Glutamatergic neuron (in vitro differentiated cells): ENCODE results near the gene UCN2. TPM values are rescaled to one million over a fixed set of nuclear protein-coding genes. Genes with fewer than 3 reads are reported as not detected.

ENCODE experiments used
- DNase-seq: peaks from one replicate; pipeline ENCODE4 v3.0.0; 2022
- H3K27ac Mint-ChIP-seq: one replicate; pipeline ENCODE4 v1.8.0; 2020; ENCODE audit warnings: mild to moderate bottlenecking, mixed read lengths, inconsistent platforms; ENCODE audit not compliant: unreplicated experiment
- H3K27me3 Mint-ChIP-seq: one replicate; pipeline ENCODE4 v1.8.0; 2020; ENCODE audit warnings: mild to moderate bottlenecking, moderate library complexity, mixed read lengths, inconsistent platforms; ENCODE audit not compliant: unreplicated experiment
- H3K36me3 Mint-ChIP-seq: one replicate; pipeline ENCODE4 v1.8.0; 2020; ENCODE audit warnings: mild to moderate bottlenecking, mixed read lengths, inconsistent platforms; ENCODE audit not compliant: unreplicated experiment
- H3K4me1 Mint-ChIP-seq: one replicate; pipeline ENCODE4 v1.8.0; 2020; ENCODE audit warnings: mild to moderate bottlenecking, low read depth, mixed read lengths, inconsistent platforms; ENCODE audit not compliant: unreplicated experiment
- H3K4me3 Mint-ChIP-seq: one replicate; pipeline ENCODE4 v1.8.0; 2020; ENCODE audit warnings: mild to moderate bottlenecking, mixed read lengths, inconsistent platforms; ENCODE audit not compliant: unreplicated experiment
- H3K9me3 Mint-ChIP-seq: one replicate; pipeline ENCODE4 v1.8.0; 2020; ENCODE audit warnings: mild to moderate bottlenecking, moderate library complexity, mixed read lengths, inconsistent platforms; ENCODE audit not compliant: unreplicated experiment
- CTCF ChIP-seq: fragments of 200-600 bp; sonication (generic); IDR thresholded peaks from one replicate; pipeline ENCODE4 v1.5.0; 2021; ENCODE audit not compliant: partially characterized antibody, unreplicated experiment
- total RNA-seq: library from RNA; stranded (reverse); fragmentation: NEBNext Ultra II Directional; extraction: Animal tissue kit (Norgen Biotek cat#: 25700); gene quantifications from one replicate; pipeline ENCODE4 v1.2.1, GENCODE V29; 2021; ENCODE audit not compliant: unreplicated experiment

Gene UCN2
- total RNA-seq, 1 donor from 2014 or later = 4.3 TPM

- H3K4me3 Mint-ChIP-seq = no peak overlapping the region
- no peak for TF ChIP-seq CTCF
- peaks cover 5% of the 10 kb centered on the region for H3K36me3 Mint-ChIP-seq
- H3K4me1 Mint-ChIP-seq = peaks cover 12% of the 10 kb centered on the region
- H3K9me3 Mint-ChIP-seq = peaks cover 10% of the 10 kb centered on the region
- peak; percentile 48 for DNase-seq
- H3K27ac Mint-ChIP-seq = no peak overlapping the region
- peaks cover 16% of the 10 kb centered on the region for H3K27me3 Mint-ChIP-seq
Measured at GRCh38 chr3:48595526-48596121, 32.0 kb upstream of the UCN2 start.

DNA sequence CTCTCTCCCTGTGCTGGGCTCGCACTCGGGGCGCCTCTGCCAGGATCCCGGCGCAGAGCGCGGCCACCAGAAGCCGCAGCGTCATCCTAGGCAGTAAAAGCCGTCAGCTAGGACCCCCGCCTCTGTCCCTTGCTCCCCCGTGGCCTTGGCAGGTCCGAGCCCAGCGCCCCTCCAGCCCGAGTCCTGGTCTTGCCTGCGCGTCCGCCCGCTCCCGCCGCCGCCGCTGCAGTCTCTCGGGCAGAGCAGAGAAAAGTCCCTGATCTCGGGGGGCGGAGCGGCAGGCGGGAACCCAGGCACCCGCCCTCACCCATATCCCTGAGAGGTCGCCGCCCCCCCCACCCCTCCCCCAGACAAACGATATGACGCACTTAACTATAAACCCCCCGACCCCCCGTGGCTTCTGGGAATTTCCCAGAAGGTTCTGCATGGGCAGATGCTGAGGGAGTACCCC, 31.5 kb upstream of the UCN2 start, which contains the start of gene COL7A1:
TSS of gene COL7A1 (minus strand) at position 255 of the 451 bp plus-strand sequence. CDS start at position 85, 170 bp downstream.
- no peak within 1 kb of the TSS for H3K27ac Mint-ChIP-seq
- DNase-seq = no peak
- peaks cover 5% of the 10 kb centered on the region for H3K36me3 Mint-ChIP-seq
- no peak for TF ChIP-seq CTCF
- H3K4me1 Mint-ChIP-seq = peaks cover 12% of the 10 kb centered on the region
- H3K4me3 Mint-ChIP-seq = no peak within 1 kb of the TSS
- peaks cover 16% of the 10 kb centered on the region for H3K27me3 Mint-ChIP-seq
- H3K9me3 Mint-ChIP-seq = peaks cover 10% of the 10 kb centered on the region

DNA sequence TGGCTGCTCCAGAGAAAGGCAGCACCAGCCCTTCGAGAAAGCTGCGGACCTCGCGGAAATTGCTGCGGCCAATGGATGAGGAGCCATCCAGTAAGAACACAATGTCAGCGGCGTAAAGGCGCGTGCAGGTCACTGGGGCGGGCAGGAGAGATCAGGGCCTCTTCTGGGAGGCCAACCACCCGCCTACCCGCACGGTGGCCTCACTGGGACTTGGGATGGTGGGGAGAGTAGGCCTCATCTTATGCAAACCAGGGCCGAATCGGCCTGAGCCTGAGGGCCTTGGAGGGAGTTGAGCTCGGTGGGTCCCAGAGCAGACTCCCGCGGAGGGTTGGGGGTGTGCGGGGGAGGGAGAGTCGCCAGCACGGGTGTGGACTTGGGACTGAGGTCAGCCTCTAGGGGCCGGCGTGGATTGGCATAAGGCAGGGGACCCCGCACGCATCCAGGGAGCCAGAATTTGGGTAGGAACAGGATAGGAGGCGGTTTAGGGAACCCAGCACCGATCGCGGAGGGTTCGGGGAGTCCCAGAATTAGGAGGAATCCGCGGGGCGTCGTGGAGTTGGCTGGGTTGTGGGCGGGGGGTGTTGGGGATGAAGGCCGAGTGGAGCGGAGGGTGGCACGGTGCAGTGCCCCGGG, 31.0 kb upstream of the UCN2 start:
- Mint-ChIP-seq H3K27ac (no peak overlapping the region), H3K4me3 (no peak overlapping the region), H3K9me3 (peaks cover 13% of the 10 kb centered on the region), H3K4me1 (peaks cover 12% of the 10 kb centered on the region), H3K36me3 (peaks cover 5% of the 10 kb centered on the region), H3K27me3 (peaks cover 16% of the 10 kb centered on the region)
- TF ChIP-seq CTCF = no peak
- DNase-seq = peak; percentile 24

DNA sequence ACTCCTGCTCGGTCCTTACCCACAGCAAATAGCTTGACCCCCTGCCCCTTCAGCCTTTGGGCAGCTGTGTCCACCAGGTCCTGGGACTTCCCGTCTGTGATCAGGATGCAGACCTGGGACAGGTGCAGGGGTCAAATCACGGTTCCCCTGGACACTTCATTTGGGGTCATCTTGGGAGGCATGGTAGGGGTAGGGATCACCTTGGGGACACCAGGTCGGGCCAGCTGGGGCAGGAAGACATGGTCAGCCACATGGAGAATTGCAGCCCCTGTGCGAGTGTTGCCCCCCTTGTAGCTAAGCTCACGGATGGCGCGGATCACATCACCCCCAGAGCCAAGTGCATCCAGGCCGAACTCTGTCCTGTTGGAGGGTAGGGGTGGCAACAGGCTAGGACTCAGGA, 29.8 kb upstream of the UCN2 start:
- H3K27me3 Mint-ChIP-seq = peaks cover 18% of the 10 kb centered on the region
- no peak for DNase-seq
- H3K27ac Mint-ChIP-seq = no peak overlapping the region
- peaks cover 12% of the 10 kb centered on the region for H3K4me1 Mint-ChIP-seq
- H3K9me3 Mint-ChIP-seq = peaks cover 12% of the 10 kb centered on the region
- peaks cover 5% of the 10 kb centered on the region for H3K36me3 Mint-ChIP-seq
- H3K4me3 Mint-ChIP-seq = no peak overlapping the region
- no peak for TF ChIP-seq CTCF

DNA sequence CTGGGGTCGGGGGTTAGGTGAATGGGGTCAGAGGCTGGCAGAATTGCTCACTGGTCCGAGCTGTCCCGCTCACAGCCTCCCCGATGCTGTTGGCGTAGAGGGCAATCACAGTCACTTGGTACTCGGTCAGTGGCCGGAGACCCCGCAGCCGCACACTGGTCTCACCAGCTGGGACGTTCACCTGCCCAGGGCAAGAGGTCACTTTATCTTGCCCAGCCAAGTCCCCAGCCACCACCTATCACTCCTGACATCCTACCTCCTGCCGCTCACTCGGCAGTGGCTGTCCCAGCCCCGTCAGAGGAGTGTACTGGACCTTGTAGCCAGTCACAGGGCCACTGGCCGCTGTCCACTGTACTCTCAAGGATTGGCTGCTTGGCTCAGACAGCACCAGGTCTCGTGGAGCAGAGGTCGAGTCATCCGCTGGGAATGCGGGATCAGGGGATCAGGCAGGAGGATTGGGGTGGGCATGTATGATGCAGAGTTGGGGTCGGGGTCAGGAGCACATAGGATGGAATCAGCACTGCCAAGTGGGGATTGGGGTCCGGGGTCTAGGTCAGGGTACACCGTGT, 29.0 kb upstream of the UCN2 start:
- H3K27ac Mint-ChIP-seq = no peak overlapping the region
- H3K4me1 Mint-ChIP-seq = peaks cover 12% of the 10 kb centered on the region
- H3K27me3 Mint-ChIP-seq = peaks cover 22% of the 10 kb centered on the region
- H3K9me3 Mint-ChIP-seq = peaks cover 13% of the 10 kb centered on the region
- peaks cover 5% of the 10 kb centered on the region for H3K36me3 Mint-ChIP-seq
- no peak for DNase-seq
- H3K4me3 Mint-ChIP-seq = no peak overlapping the region
- no peak for TF ChIP-seq CTCF
